ENCODE data around the gene EFNA5.

DNA sequence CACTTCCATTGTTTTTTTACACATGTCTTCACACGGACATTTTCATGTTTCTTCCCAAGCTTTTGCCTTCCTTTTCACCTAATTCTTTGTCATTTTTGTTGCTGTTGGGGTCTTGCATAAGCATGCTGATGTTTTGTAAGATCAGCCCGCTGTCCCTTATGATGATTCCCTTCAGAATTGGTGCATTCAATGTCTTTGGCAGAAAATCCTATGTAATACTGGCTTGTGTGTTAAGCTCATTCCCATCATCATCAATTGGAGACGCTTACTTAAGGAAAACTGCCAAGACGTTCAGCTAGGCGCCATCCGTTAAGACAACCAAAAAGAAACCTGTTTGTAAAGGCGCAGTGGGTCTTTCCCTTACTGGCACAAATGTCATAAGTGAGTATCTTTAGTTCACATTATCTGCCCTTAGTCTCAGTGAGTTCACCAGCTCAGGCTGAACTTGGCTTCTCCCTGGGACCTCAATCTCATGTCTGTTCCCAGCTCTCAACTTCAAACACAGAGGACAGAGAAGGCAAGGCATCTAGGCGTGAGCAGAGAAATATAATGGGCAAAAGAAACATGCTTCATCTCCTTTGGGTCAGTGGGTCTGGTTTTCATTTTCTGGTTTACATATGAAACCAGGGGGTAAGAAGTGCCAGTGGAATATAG, 97.9 kb downstream of the EFNA5 start:
- TF ChIP-seq EZH2 (IDR thresholded peaks at IDR 0.05; ENCODE audit: low read depth, unreplicated experiment): no peak
- TF ChIP-seq, protein P1, sequence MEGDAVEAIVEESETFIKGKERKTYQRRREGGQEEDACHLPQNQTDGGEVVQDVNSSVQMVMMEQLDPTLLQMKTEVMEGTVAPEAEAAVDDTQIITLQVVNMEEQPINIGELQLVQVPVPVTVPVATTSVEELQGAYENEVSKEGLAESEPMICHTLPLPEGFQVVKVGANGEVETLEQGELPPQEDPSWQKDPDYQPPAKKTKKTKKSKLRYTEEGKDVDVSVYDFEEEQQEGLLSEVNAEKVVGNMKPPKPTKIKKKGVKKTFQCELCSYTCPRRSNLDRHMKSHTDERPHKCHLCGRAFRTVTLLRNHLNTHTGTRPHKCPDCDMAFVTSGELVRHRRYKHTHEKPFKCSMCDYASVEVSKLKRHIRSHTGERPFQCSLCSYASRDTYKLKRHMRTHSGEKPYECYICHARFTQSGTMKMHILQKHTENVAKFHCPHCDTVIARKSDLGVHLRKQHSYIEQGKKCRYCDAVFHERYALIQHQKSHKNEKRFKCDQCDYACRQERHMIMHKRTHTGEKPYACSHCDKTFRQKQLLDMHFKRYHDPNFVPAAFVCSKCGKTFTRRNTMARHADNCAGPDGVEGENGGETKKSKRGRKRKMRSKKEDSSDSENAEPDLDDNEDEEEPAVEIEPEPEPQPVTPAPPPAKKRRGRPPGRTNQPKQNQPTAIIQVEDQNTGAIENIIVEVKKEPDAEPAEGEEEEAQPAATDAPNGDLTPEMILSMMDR (conservative IDR thresholded peaks at IDR 0.05; ENCODE audit: low read depth in 2 of 2): no peak
- TF ChIP-seq EZH2phosphoT487 (IDR thresholded peaks at IDR 0.05; ENCODE audit: unreplicated experiment): no peak
- TF ChIP-seq, protein P2, sequence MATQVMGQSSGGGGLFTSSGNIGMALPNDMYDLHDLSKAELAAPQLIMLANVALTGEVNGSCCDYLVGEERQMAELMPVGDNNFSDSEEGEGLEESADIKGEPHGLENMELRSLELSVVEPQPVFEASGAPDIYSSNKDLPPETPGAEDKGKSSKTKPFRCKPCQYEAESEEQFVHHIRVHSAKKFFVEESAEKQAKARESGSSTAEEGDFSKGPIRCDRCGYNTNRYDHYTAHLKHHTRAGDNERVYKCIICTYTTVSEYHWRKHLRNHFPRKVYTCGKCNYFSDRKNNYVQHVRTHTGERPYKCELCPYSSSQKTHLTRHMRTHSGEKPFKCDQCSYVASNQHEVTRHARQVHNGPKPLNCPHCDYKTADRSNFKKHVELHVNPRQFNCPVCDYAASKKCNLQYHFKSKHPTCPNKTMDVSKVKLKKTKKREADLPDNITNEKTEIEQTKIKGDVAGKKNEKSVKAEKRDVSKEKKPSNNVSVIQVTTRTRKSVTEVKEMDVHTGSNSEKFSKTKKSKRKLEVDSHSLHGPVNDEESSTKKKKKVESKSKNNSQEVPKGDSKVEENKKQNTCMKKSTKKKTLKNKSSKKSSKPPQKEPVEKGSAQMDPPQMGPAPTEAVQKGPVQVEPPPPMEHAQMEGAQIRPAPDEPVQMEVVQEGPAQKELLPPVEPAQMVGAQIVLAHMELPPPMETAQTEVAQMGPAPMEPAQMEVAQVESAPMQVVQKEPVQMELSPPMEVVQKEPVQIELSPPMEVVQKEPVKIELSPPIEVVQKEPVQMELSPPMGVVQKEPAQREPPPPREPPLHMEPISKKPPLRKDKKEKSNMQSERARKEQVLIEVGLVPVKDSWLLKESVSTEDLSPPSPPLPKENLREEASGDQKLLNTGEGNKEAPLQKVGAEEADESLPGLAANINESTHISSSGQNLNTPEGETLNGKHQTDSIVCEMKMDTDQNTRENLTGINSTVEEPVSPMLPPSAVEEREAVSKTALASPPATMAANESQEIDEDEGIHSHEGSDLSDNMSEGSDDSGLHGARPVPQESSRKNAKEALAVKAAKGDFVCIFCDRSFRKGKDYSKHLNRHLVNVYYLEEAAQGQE (IDR thresholded peaks at IDR 0.05; ENCODE audit: unreplicated experiment): no peak
- no peak for TF ChIP-seq POLR2AphosphoS5 (IDR thresholded peaks at IDR 0.05; ENCODE audit: low read depth)
- TF ChIP-seq, protein P3, sequence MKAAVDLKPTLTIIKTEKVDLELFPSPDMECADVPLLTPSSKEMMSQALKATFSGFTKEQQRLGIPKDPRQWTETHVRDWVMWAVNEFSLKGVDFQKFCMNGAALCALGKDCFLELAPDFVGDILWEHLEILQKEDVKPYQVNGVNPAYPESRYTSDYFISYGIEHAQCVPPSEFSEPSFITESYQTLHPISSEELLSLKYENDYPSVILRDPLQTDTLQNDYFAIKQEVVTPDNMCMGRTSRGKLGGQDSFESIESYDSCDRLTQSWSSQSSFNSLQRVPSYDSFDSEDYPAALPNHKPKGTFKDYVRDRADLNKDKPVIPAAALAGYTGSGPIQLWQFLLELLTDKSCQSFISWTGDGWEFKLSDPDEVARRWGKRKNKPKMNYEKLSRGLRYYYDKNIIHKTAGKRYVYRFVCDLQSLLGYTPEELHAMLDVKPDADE (IDR thresholded peaks at IDR 0.05): no peak
- TF ChIP-seq JUNB (IDR thresholded peaks at IDR 0.05; ENCODE audit: unreplicated experiment): no peak
- TF ChIP-seq STAT1 (IDR thresholded peaks at IDR 0.05; ENCODE audit: unreplicated experiment): no peak
